Measurements from ENCODE around the gene ACADS. TPM values are rescaled to one million over a fixed set of nuclear protein-coding genes. Genes with fewer than 3 reads are reported as not detected.

The ACADS gene
- polyA plus RNA-seq, 1 donor from 2014 or later, result 3.6 TPM

- Histone ChIP-seq H4K20me1 (ENCODE audit: insufficient read depth) (no peaks in the 10 kb centered on the region), H3K79me2 (replicated peaks; ENCODE audit: insufficient read depth, low read length) (no peaks in the 10 kb centered on the region), H3K4me2 (ENCODE audit: low read length) (no peak overlapping the region), H3K9me3 (ENCODE audit: low read length) (no peaks in the 10 kb centered on the region), H3K36me3 (ENCODE audit: insufficient read depth, low read length) (no peaks in the 10 kb centered on the region), H3K27ac (ENCODE audit: low read length) (no peak overlapping the region), H3K4me3 (ENCODE audit: low read length) (no peak overlapping the region), H3K9me2 (ENCODE audit: insufficient read depth, low read length) (no peaks in the 10 kb centered on the region), H3K9ac (ENCODE audit: low read length) (no peak overlapping the region), H3K27me3 (ENCODE audit: insufficient read depth, low read depth, low read length) (no peaks in the 10 kb centered on the region), H2AFZ (ENCODE audit: low read depth, low read length) (no peak overlapping the region), H3F3A (ENCODE audit: insufficient read depth, low read length, poor library complexity, severe bottlenecking) (no peaks in the 10 kb centered on the region)
- TF ChIP-seq POLR2AphosphoS5 (IDR thresholded peaks at IDR 0.05), result no peak
- no peak for TF ChIP-seq EZH2 (IDR thresholded peaks at IDR 0.05; ENCODE audit: borderline replicate concordance, insufficient read depth, low read length, poor library complexity, severe bottlenecking)
- no peak for TF ChIP-seq MXI1 (conservative IDR thresholded peaks at IDR 0.05; ENCODE audit: poor library complexity, severe bottlenecking)
- no peak for TF ChIP-seq RAD21 (conservative IDR thresholded peaks at IDR 0.05)
- no peak for TF ChIP-seq TAF1 (IDR thresholded peaks at IDR 0.05; ENCODE audit: low read depth)
- TF ChIP-seq SMC3 (conservative IDR thresholded peaks at IDR 0.05; ENCODE audit: poor library complexity), result no peak
- TF ChIP-seq EP300 (conservative IDR thresholded peaks at IDR 0.05; ENCODE audit: poor library complexity, severe bottlenecking), result no peak
- no peak for TF ChIP-seq REST (IDR thresholded peaks at IDR 0.05; ENCODE audit: borderline replicate concordance)
- TF ChIP-seq CTCF (IDR thresholded peaks at IDR 0.05; ENCODE audit: poor library complexity, severe bottlenecking), result no peak
Measured at GRCh38 chr12:120757226-120757742, 31.7 kb downstream of the ACADS start.

GRCh38 chr12:120757949-120758348 lies 32.3 kb downstream of the ACADS start:
- no peaks in the 10 kb centered on the region for H3K36me3 ChIP-seq (ENCODE audit: insufficient read depth, low read length)
- no peak overlapping the region for H3K27ac ChIP-seq (ENCODE audit: low read length)
- H3K27me3 ChIP-seq (ENCODE audit: insufficient read depth, low read depth, low read length), result no peaks in the 10 kb centered on the region
- no peaks in the 10 kb centered on the region for H4K20me1 ChIP-seq (ENCODE audit: insufficient read depth)
- no peak overlapping the region for H3K9ac ChIP-seq (ENCODE audit: low read length)
- H3K79me2 ChIP-seq (replicated peaks; ENCODE audit: insufficient read depth, low read length), result no peaks in the 10 kb centered on the region
- no peaks in the 10 kb centered on the region for H3K9me3 ChIP-seq (ENCODE audit: low read length)
- H3K4me2 ChIP-seq (ENCODE audit: low read length), result no peak overlapping the region
- no peak overlapping the region for H3K4me3 ChIP-seq (ENCODE audit: low read length)
- H2AFZ ChIP-seq (ENCODE audit: low read depth, low read length), result no peak overlapping the region
- no peaks in the 10 kb centered on the region for H3F3A ChIP-seq (ENCODE audit: insufficient read depth, low read length, poor library complexity, severe bottlenecking)
- no peaks in the 10 kb centered on the region for H3K9me2 ChIP-seq (ENCODE audit: insufficient read depth, low read length)
- TF ChIP-seq EZH2 (IDR thresholded peaks at IDR 0.05; ENCODE audit: borderline replicate concordance, insufficient read depth, low read length, poor library complexity, severe bottlenecking) (no peak), SMC3 (conservative IDR thresholded peaks at IDR 0.05; ENCODE audit: poor library complexity) (no peak), RAD21 (conservative IDR thresholded peaks at IDR 0.05) (no peak), CTCF (IDR thresholded peaks at IDR 0.05; ENCODE audit: poor library complexity, severe bottlenecking) (no peak)

Measured in neural cell (in vitro differentiated cells).